ENCODE measurements around the gene DNAH6. TPM values are rescaled to one million over a fixed set of nuclear protein-coding genes. Genes with fewer than 3 reads are reported as not detected.

The DNAH6 gene
- polyA plus RNA-seq, 1 donor (not counting 4 experiments of a cell fraction or from before 2014, with no cell fraction given): 0.05 TPM

- H3K9me3 ChIP-seq (ENCODE audit: control insufficient read depth, low read depth, low read length): no peaks in the 10 kb centered on the region
- H3K36me3 ChIP-seq (ENCODE audit: control insufficient read depth in 2 of 2, extremely low read depth in 1 of 2, insufficient read depth in 2 of 2, low read length in 2 of 2): no peaks in the 10 kb centered on the region
- FAIRE-seq (no peak), DNase-seq (ENCODE audit: low read depth, low spot score) (no peak)
- no peaks in the 10 kb centered on the region for H4K20me1 ChIP-seq (ENCODE audit: control insufficient read depth, extremely low read depth, insufficient read depth, low read length)
- no peaks in the 10 kb centered on the region for H3K27me3 ChIP-seq (ENCODE audit: control insufficient read depth, extremely low read depth, insufficient read depth, low read length)
- dilution Hi-C loops (cut with MboI; ENCODE audit: extremely low pct_ligation_motif_present, low sequenced_read_pairs): no loop called here
- H3K4me3 ChIP-seq (ENCODE audit: control insufficient read depth in 2 of 3, extremely low read depth in 1 of 3, insufficient read depth in 2 of 3, low read depth in 1 of 3, low read length in 3 of 3): no peak overlapping the region
- H3K9ac ChIP-seq (ENCODE audit: control insufficient read depth, extremely low read depth, insufficient read depth, low read length): no peak overlapping the region
- no peak for TF ChIP-seq EZH2 (IDR thresholded peaks at IDR 0.05; ENCODE audit: low read length)
- TF ChIP-seq CTCF (optimal IDR thresholded peaks at IDR 0.05 in 1 of 3, IDR thresholded peaks at IDR 0.05 in 1 of 3, conservative IDR thresholded peaks at IDR 0.05 in 1 of 3; ENCODE audit: extremely low read depth in 1 of 3, insufficient read depth in 2 of 3, low read length in 3 of 3): no peak
- H3K4me1 ChIP-seq (ENCODE audit: control insufficient read depth, extremely low read depth, insufficient read depth, low read length): no peaks in the 10 kb centered on the region
- no peak overlapping the region for H3K4me2 ChIP-seq (ENCODE audit: control insufficient read depth, extremely low read depth, insufficient read depth, low read depth, low read length)
- no peak overlapping the region for H2AFZ ChIP-seq (ENCODE audit: control insufficient read depth, low read length)
- no peaks in the 10 kb centered on the region for H3K79me2 ChIP-seq (ENCODE audit: control insufficient read depth, insufficient read depth, low read length)
- no peaks in the 10 kb centered on the region for H3K9me1 ChIP-seq (ENCODE audit: control insufficient read depth, extremely low read depth, insufficient read depth, low read length)
- H3K27ac ChIP-seq (ENCODE audit: control insufficient read depth, insufficient read depth, low read length): no peak overlapping the region
Measured at GRCh38 chr2:84619794-84620371, 103.6 kb downstream of the DNAH6 start.

GRCh38 chr2:84628486-84628885 is 112.2 kb downstream of the DNAH6 start:
- DNase-seq (ENCODE audit: low read depth, low spot score): no peak
- no peak for TF ChIP-seq CTCF (optimal IDR thresholded peaks at IDR 0.05 in 1 of 3, IDR thresholded peaks at IDR 0.05 in 1 of 3, conservative IDR thresholded peaks at IDR 0.05 in 1 of 3; ENCODE audit: extremely low read depth in 1 of 3, insufficient read depth in 2 of 3, low read length in 3 of 3)
- no peak for TF ChIP-seq EZH2 (IDR thresholded peaks at IDR 0.05; ENCODE audit: low read length)

More at GRCh38 chr2:84628486-84628885, 112.2 kb downstream of the DNAH6 start:
- FAIRE-seq: no peak
- H3K27ac ChIP-seq (ENCODE audit: control insufficient read depth, insufficient read depth, low read length): no peak overlapping the region
- no peaks in the 10 kb centered on the region for H3K9me3 ChIP-seq (ENCODE audit: control insufficient read depth, low read depth, low read length)
- H3K4me2 ChIP-seq (ENCODE audit: control insufficient read depth, extremely low read depth, insufficient read depth, low read depth, low read length): no peak overlapping the region
- H3K79me2 ChIP-seq (ENCODE audit: control insufficient read depth, insufficient read depth, low read length): no peaks in the 10 kb centered on the region
- H3K9me1 ChIP-seq (ENCODE audit: control insufficient read depth, extremely low read depth, insufficient read depth, low read length): no peaks in the 10 kb centered on the region
- H4K20me1 ChIP-seq (ENCODE audit: control insufficient read depth, extremely low read depth, insufficient read depth, low read length): no peaks in the 10 kb centered on the region
- no peaks in the 10 kb centered on the region for H3K36me3 ChIP-seq (ENCODE audit: control insufficient read depth in 2 of 2, extremely low read depth in 1 of 2, insufficient read depth in 2 of 2, low read length in 2 of 2)
- no peak overlapping the region for H2AFZ ChIP-seq (ENCODE audit: control insufficient read depth, low read length)
- H3K4me3 ChIP-seq (ENCODE audit: control insufficient read depth in 2 of 3, extremely low read depth in 1 of 3, insufficient read depth in 2 of 3, low read depth in 1 of 3, low read length in 3 of 3): no peak overlapping the region
- no peaks in the 10 kb centered on the region for H3K27me3 ChIP-seq (ENCODE audit: control insufficient read depth, extremely low read depth, insufficient read depth, low read length)
- H3K4me1 ChIP-seq (ENCODE audit: control insufficient read depth, extremely low read depth, insufficient read depth, low read length): no peaks in the 10 kb centered on the region
- H3K9ac ChIP-seq (ENCODE audit: control insufficient read depth, extremely low read depth, insufficient read depth, low read length): no peak overlapping the region
- dilution Hi-C loops (cut with MboI; ENCODE audit: extremely low pct_ligation_motif_present, low sequenced_read_pairs): no loop called here
